HCT116 (cell line): ENCODE results near the gene ACER1.

Source experiments
- ATF3 ChIP-seq: IDR thresholded peaks from 2 replicates; pipeline ENCODE4 v1.6.1; 2012
- CTCF ChIP-seq, 3 experiments: fragments of 200-600 bp in 1 of 3; sonication (generic) in 1 of 3; IDR thresholded peaks in 2 of 3; conservative IDR thresholded peaks in 1 of 3; 2 replicates each; pipeline ENCODE4 v1.5.1; 2012 to 2017; ENCODE audit warnings: low read depth in 2 of 3, low read length in 2 of 3, antibody characterized with exemption in 1 of 3, borderline replicate concordance in 1 of 3, control low read depth in 1 of 3, mild to moderate bottlenecking in 1 of 3, mixed read lengths in 1 of 3, mixed run types in 1 of 3, moderate library complexity in 1 of 3; ENCODE audit not compliant: insufficient read depth in 1 of 3
- EGR1 ChIP-seq: IDR thresholded peaks from 2 replicates; pipeline ENCODE4 v1.6.1; 2012; ENCODE audit warnings: low read depth
- EZH2 ChIP-seq: fragments of 200-600 bp; sonication (generic); IDR thresholded peaks from 2 replicates; pipeline ENCODE4 v1.6.1; 2017; ENCODE audit warnings: antibody characterized with exemption, mixed run types
- EZH2phosphoT487 ChIP-seq: fragments of 200-600 bp; IDR thresholded peaks from 2 replicates; pipeline ENCODE4 v1.6.1; 2018; ENCODE audit warnings: antibody characterized with exemption, borderline replicate concordance
- JUND ChIP-seq: IDR thresholded peaks from 2 replicates; pipeline ENCODE4 v1.6.1; 2012
- POLR2A ChIP-seq: IDR thresholded peaks from 2 replicates; pipeline ENCODE4 v1.7.0; 2011; ENCODE audit warnings: borderline replicate concordance; ENCODE audit not compliant: insufficient read depth, insufficient read length; ENCODE audit errors: extremely low read depth
- RAD21 ChIP-seq: IDR thresholded peaks from 2 replicates; pipeline ENCODE4 v1.6.1; 2012; ENCODE audit warnings: low read depth, mild to moderate bottlenecking
- SP1 ChIP-seq: IDR thresholded peaks from 2 replicates; pipeline ENCODE4 v1.6.1; 2012; ENCODE audit warnings: low read depth
- YY1 ChIP-seq: IDR thresholded peaks from 2 replicates; pipeline ENCODE4 v1.6.1; 2011; ENCODE audit warnings: low read length, low read depth, moderate library complexity, mild to moderate bottlenecking; ENCODE audit not compliant: insufficient replicate concordance; ENCODE audit errors: extremely low read depth

- TF ChIP-seq YY1 (no peak), EZH2phosphoT487 (no peak), CTCF (IDR thresholded peaks at IDR 0.05 in 2 of 3, conservative IDR thresholded peaks at IDR 0.05 in 1 of 3; ENCODE audit: borderline replicate concordance in 1 of 3, insufficient read depth in 1 of 3, low read depth in 2 of 3, low read length in 2 of 3) (no peak), EGR1 (no peak), ATF3 (no peak), SP1 (no peak), EZH2 (no peak), RAD21 (no peak), POLR2A (no peak), JUND (no peak)
These were observed 54.4 kb downstream of the ACER1 start for GRCh38 chr19:6278740-6279619.
